SK-N-DZ (cell line): ENCODE results near the gene MRPL48.
A peak's percentile ranks its signal among the peaks of the same experiment; 100 is the strongest.
"Not testable (repeated sequence)": the region's sequence is repeated elsewhere in the genome, so short reads cannot be mapped to it uniquely, and the experiment has no call there.

Experiments
- DNase-seq: peaks from one replicate; pipeline ENCODE4 v3.0.0-alpha.2; 2015; ENCODE audit warnings: low spot score

MRPL48 gene

DNA sequence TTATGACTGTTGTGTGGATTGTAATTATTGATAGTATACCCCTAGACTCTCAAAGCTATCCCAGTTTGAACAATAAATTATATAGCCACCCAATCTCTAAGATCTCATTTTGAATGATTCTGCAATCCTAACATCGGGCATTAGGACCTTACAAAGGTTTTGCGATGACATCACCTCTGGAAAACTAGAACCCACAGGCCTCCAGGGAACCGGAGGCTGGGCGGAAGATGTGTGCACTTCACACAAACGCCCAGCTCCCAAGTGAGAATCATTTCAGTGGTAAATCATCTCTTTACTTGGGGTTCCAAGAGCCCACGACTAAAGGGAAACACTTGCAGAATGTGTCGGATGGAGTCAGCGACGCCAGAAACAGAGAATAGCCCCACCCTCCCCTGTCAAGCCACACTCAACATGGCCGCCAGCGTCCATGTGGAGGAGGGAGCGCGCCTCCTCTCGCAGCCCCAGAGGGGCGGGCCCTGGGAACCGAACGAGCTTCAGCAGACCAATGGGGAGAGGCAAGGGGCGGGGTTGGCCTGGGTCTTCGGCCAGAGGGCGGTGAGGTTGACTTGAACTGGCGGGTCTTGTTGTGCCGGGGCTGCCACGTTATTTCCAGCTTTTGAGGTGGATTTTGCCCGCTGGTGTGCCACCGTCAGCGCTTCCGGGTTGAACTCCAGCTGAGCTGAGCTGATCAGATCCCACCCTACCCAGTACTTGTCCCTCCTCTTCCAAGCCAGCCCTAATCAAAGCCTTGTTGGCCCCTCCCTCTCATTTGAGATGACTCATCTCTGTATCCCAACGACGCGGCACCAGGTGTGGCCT is 8.4 kb upstream of the MRPL48 start:
- peak; percentile 99 for DNase-seq

DNA sequence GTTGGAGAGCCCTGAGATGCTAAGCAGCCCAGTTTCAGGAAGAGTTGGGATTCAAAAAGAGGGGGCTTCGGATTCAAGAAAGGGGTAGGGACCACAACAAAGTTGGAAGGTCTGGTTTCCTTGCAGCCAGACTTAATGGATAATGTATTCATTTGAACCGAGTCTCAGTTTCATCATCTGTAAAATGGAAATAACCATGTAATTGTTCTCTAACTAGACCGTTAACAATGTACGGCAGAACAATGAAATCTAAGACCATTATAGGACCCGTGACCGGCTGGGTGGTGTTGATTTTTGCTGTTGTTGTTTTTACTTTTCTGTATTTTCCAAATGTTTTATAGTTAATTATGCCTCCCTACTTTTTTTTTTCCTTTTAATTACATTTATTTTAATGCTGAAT is 6.4 kb upstream of the MRPL48 start:
- DNase-seq = no peak

DNA sequence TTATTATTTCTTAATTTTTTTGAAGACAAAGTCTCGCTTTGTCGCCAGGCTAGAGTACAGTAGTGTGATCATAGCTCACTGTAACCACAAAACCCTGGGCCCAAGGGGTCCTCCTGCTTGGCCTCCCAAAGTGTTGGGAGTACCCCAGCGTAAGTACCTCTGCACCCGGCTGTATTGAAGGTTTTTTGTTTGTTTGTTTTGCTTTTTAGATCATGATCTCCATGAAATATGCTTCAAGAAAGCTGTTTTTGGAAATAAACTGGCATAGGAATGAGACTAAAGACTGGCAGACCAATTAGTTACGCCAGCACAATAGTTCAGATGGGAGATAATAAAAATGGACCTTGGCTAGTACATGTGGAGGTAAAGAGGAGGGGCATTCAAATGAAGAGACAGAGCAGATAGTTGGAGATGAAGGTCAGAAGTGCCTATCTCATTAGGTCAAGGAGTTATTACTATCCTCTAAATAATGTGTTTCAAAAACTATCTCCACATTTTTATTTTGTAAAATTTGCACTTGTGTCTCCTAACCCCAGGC is 4.1 kb upstream of the MRPL48 start:
- no peak for DNase-seq

DNA sequence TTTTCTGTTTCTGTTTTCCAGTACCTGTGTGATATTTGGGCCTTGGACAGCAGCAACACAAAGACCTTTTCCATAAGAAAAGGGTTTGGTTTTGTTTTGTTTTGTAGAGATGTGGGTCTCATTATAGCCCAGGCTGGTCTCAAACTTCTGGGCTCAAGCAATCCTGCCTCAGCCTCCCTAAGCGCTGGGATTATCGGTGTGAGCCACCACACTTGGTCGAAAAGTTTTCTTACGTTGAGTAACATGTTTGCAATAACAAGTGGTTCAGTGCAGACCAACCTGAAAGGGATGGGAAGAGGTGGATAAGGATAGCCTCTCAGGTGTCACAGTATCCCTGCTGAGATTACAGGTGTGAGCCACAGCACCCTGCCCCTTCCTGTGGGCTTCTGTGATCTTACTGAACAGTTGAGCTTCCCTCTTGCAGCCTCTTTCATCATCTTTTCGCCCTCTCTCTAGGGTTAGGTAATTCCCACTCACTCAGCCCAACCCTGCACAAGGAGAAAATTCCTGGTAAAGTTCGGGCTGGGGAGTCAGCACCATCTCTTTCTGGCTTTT is 3.5 kb upstream of the MRPL48 start:
- DNase-seq = no peak

DNA sequence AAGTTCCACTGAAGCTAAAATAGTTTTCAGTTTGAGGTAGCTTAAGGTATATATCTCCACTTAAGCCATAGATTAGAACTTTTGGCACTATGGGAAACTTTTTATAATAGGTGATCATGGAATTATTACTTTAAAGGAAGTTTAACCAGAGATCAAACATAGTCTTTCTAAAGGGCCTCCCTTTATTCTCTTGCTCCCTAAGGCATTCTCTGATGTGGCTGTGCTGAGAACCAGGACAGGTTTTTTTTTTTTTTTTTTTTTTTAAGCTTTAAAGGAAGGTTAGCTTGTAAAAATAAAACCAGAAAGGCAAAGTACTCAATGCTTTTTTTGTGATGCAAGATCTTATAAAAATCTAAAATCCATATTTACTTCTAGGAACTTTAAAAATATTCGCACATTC is 2.9 kb upstream of the MRPL48 start:
- DNase-seq = no peak

DNA sequence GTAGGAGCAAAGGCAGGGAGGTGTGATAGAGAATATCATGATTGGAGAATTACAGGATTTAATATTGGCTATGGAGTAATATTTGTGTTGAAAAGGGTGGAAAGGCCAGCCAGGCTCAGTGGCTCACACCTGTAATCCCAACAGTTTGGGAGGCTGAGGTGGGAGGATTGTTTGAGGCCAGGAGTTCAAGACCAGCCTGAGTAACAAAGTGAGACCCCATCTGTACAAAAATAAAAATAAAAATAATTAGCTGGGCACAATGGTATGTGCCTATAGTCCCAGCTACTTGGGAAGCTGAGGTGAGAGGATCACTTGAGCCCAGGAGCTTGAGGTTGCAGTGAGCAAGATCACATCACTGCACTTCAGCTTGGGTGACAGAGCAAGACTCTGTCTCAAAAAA is 2.2 kb upstream of the MRPL48 start:
- not testable (repeated sequence) for DNase-seq

DNA sequence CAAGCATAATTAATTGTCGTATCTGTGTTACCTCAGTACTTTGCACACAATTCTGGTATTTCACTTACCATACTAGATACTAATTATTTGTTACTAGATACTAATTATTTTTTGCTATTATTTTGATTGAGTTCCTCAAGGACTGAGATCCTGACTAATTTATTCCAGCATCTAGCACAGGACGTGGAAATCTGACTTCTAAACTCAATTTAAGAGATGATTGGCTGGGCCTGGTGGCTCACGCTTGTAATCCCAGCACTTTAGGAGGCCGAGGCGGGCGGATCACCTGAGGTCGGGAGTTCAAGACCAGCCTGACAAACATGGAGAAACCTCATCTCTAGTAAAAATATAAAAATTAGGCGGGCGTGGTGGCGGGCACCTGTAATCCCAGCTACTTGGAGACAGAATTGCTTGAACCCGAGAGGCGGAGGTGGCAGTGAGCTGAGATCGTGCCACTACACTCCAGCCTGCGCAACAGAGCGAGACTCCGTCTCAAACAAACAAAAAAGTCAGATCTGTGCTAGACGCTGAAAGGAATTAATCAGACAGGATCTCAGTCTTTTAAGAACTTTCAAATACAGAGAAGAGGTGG is 527 bp upstream of the MRPL48 start:
- DNase-seq = no peak

DNA sequence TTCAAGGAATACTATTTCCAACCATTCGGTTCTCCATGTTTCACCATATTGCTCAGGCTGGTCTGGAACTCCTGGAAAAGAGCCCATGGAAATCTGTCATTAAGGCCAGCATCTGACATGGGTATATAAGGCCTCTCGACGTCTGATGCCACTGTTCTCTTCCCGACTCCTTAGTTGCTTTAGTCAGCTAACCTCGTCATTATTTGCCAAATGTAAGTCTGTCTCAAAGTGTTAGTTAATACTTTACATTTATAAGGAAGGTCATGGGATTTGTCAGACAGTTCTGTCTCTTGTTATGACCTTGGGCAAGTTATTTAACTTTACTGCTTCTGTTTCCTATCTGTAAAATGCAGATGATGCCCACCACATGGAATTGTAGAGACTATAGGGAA is 1.6 kb downstream of the MRPL48 start:
- DNase-seq = no peak

DNA sequence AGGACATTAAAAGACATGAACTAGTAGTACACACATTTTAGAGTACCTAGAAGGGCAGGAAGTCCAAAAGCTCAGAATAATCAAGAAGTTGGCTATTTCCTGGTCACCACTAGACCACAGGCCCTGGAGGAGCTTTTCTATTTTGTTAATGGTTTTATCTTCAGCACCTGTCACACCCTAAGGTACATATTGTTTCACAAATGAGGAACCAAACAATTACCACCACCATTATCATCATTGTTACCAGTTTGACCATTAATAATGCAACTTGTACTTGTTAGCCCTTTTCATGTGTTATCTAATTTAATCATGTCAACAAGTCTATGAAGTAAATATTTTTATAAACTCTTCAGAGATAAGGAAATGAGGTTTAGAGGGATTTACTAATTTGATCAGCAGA is 4.9 kb downstream of the MRPL48 start:
- no peak for DNase-seq

DNA sequence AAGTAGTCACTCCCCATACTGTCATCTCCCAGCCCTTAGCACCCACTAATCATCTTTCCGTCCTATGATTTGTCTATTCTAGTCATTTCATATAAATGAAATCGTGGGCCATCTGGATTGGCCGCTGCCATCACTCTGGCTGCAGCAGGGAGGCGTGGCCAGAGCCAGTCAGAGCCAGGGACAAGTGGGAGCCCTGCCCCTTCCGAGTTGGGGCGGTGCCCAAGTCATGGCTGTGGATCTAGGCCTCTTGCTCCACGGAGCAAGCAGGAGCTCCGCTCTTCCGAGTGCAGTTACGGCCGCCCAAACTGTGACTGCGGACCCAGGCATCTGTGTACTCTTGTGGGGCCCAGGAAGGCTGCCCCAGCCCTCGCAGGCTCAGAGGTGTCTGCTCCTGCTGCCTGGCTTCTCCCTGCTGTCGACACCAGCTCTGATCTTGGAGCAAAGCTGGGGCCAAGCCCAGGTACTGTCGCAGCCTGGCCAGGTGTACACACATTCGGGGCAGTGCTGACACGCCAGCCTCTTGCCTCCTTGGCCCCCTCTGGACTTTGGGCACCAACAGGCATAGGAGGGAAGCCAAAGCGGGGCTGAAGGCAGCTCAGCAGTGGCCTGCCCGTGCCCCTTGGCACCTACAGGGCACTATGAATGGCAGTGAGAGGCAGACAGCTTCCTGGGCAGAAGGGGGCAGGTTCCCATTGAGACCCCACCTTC is 8.4 kb downstream of the MRPL48 start:
- no peak for DNase-seq

DNA sequence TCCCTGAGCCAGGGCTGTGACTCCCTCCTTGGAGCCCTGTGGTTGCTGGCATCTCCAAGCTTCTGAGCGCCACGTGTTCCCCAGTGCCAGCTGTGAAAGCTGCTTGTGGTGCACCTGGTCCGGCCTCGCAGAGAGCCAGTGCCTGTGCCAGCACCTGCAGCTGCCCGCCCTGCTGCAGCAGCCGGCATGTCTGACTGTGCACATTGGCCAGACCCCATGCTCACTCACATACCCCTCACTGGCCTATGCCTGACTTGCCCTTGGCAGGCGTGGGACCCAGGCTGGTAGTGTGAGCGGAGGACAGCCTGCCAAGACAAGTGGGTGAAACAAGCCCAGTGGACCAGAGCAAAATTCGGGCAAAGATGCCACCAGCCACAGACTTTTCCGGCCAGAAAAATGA is 9.8 kb downstream of the MRPL48 start:
- no peak for DNase-seq

DNA sequence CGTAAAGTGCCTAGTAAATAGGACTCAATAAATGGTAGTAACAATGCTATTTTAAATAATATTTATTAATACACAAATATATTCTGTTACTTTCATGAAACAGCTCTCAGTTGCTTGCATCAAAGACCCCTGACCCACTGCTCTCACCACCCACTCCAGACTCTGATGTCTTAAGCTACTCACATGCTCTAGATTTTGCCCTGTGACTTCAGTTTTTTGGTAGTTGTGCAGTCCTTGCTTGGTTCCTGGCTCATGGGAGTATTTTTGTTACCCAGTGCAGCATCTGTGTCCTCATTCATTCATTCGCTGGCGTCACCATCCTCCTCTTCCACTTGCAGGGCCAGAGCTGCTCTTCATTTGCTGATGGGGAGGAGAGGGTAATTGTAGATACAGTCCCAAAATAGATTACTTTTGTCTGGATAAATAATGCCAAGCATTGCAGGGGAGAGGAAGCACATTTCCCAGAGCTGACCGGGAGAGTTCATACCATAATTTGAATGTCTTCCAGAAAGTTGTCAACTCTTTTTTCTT is 12.7 kb downstream of the MRPL48 start:
- DNase-seq = no peak

DNA sequence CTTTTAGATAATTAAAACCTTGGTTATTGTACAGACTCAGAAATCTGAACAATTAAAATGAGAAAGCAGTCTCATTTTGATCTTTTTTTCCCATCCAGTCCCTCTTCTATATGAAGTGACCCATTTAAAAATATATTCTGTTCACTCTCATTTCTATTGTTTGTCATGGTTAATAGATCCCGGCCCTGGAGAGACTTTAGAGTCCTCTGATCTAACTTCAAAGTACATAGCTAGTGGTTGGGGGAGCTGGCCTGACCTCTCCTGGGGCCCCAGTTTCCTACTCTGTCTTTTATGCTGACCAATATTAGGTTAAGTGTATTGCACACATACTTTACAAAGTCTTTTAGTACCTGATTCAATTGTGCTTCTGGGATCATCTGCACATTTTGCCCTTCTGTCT is 13.5 kb downstream of the MRPL48 start:
- no peak for DNase-seq

DNA sequence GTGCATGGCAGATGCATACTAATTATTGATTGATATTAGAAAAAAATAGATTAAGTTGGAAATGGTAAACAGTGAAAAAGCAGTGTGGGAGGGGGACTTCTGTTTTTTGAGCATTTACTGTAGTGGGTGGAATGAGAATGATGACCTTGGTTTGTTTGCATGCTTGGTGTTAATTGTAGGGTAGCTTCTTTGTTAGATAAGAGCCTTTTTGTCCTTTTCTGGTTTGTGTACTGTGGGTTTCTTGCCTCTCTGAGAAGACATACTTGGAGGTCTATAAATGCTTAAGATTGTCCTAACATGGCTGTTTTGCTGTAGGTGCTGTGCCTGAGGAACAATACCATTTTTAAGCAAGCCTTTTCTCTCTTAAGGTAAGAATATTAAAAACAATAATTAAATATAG is 17.0 kb downstream of the MRPL48 start:
- no peak for DNase-seq

DNA sequence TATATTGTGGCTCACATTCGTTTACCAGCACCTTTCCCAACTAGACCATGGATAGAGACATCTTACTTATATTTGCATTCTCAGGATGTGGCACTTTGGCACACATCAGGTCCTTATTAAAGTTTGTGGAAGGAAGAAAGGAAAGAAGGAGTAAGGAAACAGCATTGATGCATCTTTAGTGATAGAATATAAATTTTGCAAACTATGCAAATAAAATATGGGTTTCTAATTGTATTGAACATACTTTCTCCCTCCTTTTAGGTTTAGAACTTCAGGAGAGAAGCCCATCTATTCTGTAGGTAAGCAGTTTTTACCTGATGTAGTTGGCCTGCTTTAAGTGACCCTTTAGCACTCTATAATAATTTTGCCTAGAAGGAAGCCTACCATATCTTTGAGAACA is 20.4 kb downstream of the MRPL48 start:
- no peak for DNase-seq

DNA sequence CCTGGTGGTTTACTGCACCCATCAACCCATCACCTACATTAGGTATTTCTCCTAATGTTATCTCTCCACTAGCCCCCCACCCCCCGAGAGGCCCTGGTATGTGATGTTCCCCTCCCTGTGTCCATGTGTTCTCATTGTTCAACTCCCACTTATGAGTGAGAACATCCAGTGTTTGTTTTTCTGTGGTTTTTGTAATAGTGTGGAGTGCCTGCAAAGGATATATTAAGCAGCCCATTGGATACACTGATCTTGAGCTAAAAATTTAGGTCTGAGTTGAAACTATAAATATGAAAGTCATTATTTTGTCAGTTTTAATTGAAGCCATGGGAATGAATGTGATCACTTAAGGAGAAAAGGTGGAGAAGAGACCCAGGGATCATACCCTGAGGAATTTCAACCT is 23.0 kb downstream of the MRPL48 start:
- no peak for DNase-seq

DNA sequence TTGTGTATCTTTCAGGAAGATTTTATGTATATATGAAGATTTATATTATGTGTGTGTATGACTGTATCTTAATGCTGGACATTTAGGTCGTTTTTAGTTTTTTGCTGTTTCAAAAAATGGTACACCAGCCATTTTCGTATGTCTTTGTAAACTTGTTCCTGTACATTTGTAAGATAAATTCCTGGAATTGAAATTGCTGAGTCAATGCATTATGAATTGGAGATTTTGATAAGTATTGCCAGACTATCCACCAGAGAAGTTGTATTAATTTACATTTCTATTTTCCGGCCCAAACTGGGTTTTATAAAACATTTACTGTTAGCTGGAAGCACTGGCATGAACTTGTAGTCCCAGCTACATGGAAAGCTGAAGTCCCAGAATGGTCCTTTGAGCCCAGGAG is 24.6 kb downstream of the MRPL48 start:
- no peak for DNase-seq

DNA sequence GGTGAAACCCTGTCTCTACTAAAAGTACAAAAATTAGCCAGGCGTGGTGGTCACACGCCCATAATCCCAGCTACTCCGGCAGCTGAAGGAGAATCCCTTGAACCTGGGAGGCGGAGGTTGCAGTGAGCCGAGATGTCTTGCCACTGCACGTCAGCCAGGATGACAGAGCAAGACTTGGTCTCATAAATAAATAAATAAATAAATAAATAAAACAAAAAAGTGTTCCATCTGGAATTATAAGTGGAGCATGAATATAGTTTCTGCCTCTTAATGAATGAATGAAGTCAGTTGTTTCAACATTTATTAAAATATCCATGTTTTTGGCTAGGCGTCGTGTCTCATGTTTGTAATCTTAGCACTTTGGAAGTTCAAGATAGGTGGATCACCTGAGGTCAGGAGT is 27.1 kb downstream of the MRPL48 start:
- no peak for DNase-seq

DNA sequence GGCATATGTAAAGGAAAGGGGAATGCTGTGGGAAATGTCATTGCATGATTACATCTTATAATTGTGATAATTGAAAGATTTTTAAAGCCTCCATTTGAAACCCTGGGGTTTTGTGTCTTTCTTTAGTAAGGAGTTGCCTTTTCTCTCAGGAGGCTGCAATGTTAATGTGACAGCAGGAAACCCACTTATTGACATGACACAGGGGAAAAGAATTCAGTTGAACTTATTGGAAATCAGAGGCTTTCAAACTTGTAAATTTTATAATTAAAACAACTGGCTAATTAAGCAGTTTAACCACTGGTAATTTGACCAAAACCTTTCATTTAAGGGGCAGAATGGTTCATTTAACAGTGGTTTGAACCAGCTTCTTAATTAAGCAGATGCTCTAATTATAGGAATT is 31.2 kb downstream of the MRPL48 start:
- DNase-seq = no peak

DNA sequence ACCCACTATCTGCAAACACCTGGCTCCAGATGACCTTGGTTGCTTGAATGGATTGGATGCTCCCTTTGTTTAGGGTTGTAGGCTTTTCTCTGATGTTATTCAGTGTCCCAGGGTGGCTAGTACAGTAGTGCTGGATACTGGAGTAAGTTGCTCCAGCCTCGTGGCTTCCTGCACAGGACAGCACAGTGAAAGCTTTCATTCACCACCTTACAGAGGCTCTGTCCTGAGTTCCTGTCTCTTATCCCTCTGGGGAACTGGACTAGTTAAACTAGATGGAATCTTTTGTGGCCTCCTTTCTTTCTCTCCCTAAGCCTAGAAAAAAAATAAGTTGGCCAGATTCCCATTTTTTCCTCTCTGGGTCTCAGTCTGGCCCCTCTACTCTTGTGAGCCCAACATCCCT is 42.6 kb downstream of the MRPL48 start:
- DNase-seq = no peak

DNA sequence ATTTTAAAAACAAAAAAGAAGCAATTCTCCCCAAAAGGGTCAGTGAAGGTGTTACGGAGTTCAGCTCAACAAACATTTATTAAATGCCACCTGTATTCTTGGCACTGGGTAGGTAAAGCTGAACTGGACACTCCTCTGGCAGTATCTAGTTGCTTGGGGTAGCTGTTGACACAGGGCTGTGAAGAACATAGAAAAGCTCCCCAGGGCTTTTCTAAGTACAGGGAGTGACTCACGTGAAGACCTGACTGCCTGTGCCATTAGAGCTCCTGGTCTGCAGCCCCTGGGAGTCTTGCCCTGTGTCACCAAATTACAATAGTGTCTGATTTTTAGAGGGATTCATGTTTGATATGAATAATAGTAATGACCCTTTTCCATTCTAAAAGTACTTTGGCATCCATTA is 45.4 kb downstream of the MRPL48 start:
- no peak for DNase-seq

DNA sequence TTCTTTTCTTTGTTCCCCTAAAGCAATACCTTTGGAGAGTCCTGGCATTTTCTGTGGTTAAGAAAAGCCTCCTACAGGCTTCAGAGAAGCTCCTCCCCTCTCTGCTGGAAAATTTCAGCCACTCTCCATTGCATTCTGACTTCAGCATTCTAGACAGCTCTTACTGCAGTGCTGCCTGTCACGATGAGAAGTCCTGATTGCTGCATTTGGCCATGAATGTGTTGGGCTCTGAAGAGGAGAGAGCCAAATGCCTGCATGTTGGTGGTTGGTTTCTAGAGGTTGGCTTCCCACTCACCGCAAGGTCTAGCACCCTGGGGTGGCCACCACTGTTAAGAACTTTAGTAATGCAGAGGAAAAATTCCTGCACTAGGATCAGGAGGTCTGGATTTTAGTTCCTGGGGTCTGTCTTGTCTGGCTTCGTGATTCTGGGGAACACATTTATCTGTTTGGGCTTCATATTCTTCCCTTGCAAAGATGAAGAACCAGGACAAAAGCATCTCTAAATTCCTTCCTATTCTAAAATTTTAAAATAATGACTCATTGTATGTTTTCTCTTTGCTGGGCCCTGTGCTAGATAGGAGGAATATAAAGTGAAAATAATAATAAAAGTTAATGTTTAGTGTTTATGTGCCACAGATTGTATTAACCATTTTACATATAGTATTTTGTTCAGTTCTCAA is 50.9 kb downstream of the MRPL48 start:
- DNase-seq = no peak
